ENCODE measurements around the gene DEFB132.

Gene DEFB132

DNA sequence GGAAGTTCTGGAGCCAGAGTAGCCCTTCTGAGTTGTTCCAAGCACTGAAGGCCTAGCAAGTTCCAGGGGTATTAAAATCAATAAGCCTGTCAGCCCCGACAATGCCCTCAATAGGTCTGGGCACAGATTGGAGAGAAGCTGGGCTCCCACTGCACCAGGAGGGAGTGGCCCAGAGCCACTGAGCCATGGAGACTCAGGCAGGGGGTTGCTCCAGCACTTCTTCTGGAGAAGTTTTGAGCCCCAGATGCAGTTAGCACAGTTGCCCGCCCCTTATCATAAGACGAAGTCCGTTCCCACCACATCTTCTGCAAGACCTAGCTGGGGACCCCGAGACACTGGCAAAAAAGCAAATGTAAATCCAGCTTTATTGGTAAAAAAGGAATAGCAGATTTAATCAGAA, 13.0 kb downstream of the DEFB132 start:
- Histone ChIP-seq H3K27me3 (ENCODE audit: insufficient read depth, low read length) (0 out of 2 replicates have a peak, but pooled peaks cover 4% of the 10 kb centered on the region), H3K9me2 (ENCODE audit: low read depth, low read length) (no peaks in the 10 kb centered on the region)

DNA sequence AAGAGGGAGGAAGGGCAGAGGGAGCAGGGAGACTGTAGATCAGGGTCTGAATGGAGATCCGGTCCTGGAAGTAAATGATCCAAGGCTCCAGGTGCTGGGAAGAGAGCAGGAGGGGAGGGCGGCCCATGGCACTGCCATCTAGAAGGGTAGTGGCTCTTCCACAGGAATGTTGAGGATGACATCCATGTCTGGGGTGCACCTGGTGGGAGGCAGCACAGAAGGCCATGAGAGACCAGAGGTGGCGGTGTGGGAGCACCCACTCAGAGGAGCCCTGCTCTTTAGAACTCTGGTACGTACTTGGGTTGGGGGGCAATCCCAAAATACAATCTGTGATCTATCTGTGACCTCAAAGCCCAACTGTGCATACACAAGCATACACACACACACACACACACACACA, 13.5 kb downstream of the DEFB132 start:
- Histone ChIP-seq H3K27me3 (ENCODE audit: insufficient read depth, low read length) (0 out of 2 replicates have a peak, but pooled peaks cover 4% of the 10 kb centered on the region), H2AFZ (ENCODE audit: low read length) (no peak overlapping the region), H3K4me2 (ENCODE audit: low read length) (no peak overlapping the region), H3K9me2 (ENCODE audit: low read depth, low read length) (no peaks in the 10 kb centered on the region), H3K4me3 (ENCODE audit: low read depth, low read length, poor library complexity, severe bottlenecking) (no peak overlapping the region), H3K79me2 (ENCODE audit: insufficient read depth, low read length) (no peaks in the 10 kb centered on the region), H3K36me3 (ENCODE audit: insufficient read depth, low read length) (no peaks in the 10 kb centered on the region; the same call in 1 of the 2 replicates), H3K27ac (ENCODE audit: low read depth, low read length, poor library complexity, severe bottlenecking) (no peak overlapping the region), H4K20me1 (ENCODE audit: insufficient read depth, low read length) (no peaks in the 10 kb centered on the region), H3F3A (ENCODE audit: insufficient read depth, low read length) (no peaks in the 10 kb centered on the region), H3K9ac (ENCODE audit: low read length) (no peak overlapping the region), H3K4me1 (ENCODE audit: insufficient read depth, low read length, severe bottlenecking) (peaks cover 7% of the 10 kb centered on the region), H3K9me3 (ENCODE audit: low read length) (no peaks in the 10 kb centered on the region)
- no peak for TF ChIP-seq CTCF (IDR thresholded peaks at IDR 0.05; ENCODE audit: low read length)
- TF ChIP-seq EZH2 (IDR thresholded peaks at IDR 0.05; ENCODE audit: borderline replicate concordance, low read length) = no peak

More for the DNA sequence above, 13.0 kb downstream of the DEFB132 start:
- Histone ChIP-seq H3K79me2 (ENCODE audit: insufficient read depth, low read length) (no peaks in the 10 kb centered on the region), H3K4me1 (ENCODE audit: insufficient read depth, low read length, severe bottlenecking) (peaks cover 7% of the 10 kb centered on the region), H4K20me1 (ENCODE audit: insufficient read depth, low read length) (no peaks in the 10 kb centered on the region), H3K4me2 (ENCODE audit: low read length) (no peak overlapping the region), H2AFZ (ENCODE audit: low read length) (no peak overlapping the region), H3K9ac (ENCODE audit: low read length) (no peak overlapping the region), H3F3A (ENCODE audit: insufficient read depth, low read length) (no peaks in the 10 kb centered on the region), H3K36me3 (ENCODE audit: insufficient read depth, low read length) (no peaks in the 10 kb centered on the region; the same call in 1 of the 2 replicates), H3K27ac (ENCODE audit: low read depth, low read length, poor library complexity, severe bottlenecking) (no peak overlapping the region), H3K4me3 (ENCODE audit: low read depth, low read length, poor library complexity, severe bottlenecking) (no peak overlapping the region), H3K9me3 (ENCODE audit: low read length) (no peaks in the 10 kb centered on the region)
- TF ChIP-seq EZH2 (IDR thresholded peaks at IDR 0.05; ENCODE audit: borderline replicate concordance, low read length) (no peak), CTCF (IDR thresholded peaks at IDR 0.05; ENCODE audit: low read length) (no peak)

DNA sequence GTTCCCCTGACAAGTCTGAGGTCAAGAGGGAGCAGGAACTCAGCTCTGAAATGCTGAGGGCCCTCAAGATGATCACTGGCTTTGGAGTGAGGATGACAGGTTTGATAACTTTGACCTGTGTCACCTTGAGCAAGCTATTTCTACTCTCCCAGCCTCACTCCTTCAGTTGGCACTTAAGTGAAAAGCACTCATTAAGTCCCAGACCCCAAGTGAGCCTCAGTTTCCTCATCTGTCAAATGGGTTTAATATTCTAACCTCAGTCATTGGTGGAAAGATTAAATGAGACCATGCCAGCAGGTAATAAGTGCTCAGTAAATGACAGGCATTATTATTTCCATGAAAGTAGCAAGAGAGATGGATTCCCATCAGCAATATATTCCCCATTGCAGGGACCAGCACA, 14.0 kb downstream of the DEFB132 start:
- Histone ChIP-seq H3K4me3 (ENCODE audit: low read depth, low read length, poor library complexity, severe bottlenecking) (no peak overlapping the region), H3K9ac (ENCODE audit: low read length) (no peak overlapping the region), H4K20me1 (ENCODE audit: insufficient read depth, low read length) (no peaks in the 10 kb centered on the region), H3K4me2 (ENCODE audit: low read length) (no peak overlapping the region), H3K79me2 (ENCODE audit: insufficient read depth, low read length) (no peaks in the 10 kb centered on the region), H3K9me2 (ENCODE audit: low read depth, low read length) (no peaks in the 10 kb centered on the region), H3F3A (ENCODE audit: insufficient read depth, low read length) (no peaks in the 10 kb centered on the region), H2AFZ (ENCODE audit: low read length) (no peak overlapping the region), H3K27me3 (ENCODE audit: insufficient read depth, low read length) (0 out of 2 replicates have a peak, but pooled peaks cover 4% of the 10 kb centered on the region), H3K36me3 (ENCODE audit: insufficient read depth, low read length) (no peaks in the 10 kb centered on the region; the same call in 1 of the 2 replicates), H3K27ac (ENCODE audit: low read depth, low read length, poor library complexity, severe bottlenecking) (no peak overlapping the region), H3K9me3 (ENCODE audit: low read length) (no peaks in the 10 kb centered on the region), H3K4me1 (ENCODE audit: insufficient read depth, low read length, severe bottlenecking) (peaks cover 3% of the 10 kb centered on the region)
- no peak for TF ChIP-seq EZH2 (IDR thresholded peaks at IDR 0.05; ENCODE audit: borderline replicate concordance, low read length)

DNA sequence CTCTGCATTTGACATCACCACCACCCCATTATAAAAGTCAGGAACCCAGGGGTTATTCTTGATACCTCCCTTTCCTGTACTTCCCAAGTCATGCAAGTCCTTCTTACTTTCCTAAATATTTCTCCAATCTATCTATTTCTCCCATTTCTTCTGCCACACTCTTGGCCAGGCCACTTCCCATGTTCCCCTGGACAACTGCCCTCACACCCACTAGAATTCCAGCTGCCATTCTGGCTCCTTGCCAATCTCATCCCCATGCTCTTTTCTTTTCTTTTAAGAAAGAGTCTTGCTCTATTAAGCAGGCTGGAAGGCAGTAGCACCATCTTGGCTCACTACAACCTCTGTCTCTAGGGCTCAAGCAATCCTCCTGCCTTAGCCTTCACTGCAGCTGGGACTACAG, 15.2 kb downstream of the DEFB132 start:
- H3K27me3 ChIP-seq (ENCODE audit: insufficient read depth, low read length) = 0 out of 2 replicates have a peak, but pooled peaks cover 4% of the 10 kb centered on the region
- no peaks in the 10 kb centered on the region for H3K9me2 ChIP-seq (ENCODE audit: low read depth, low read length)
- no peak overlapping the region for H3K27ac ChIP-seq (ENCODE audit: low read depth, low read length, poor library complexity, severe bottlenecking)
- no peaks in the 10 kb centered on the region; the same call in 1 of the 2 replicates for H3K36me3 ChIP-seq (ENCODE audit: insufficient read depth, low read length)
- H3F3A ChIP-seq (ENCODE audit: insufficient read depth, low read length) = no peaks in the 10 kb centered on the region
- H3K4me2 ChIP-seq (ENCODE audit: low read length) = no peak overlapping the region
- TF ChIP-seq EZH2 (IDR thresholded peaks at IDR 0.05; ENCODE audit: borderline replicate concordance, low read length) = no peak
- no peak for TF ChIP-seq CTCF (IDR thresholded peaks at IDR 0.05; ENCODE audit: low read length)
- H2AFZ ChIP-seq (ENCODE audit: low read length) = no peak overlapping the region
- H3K9ac ChIP-seq (ENCODE audit: low read length) = no peak overlapping the region
- no peaks in the 10 kb centered on the region for H3K9me3 ChIP-seq (ENCODE audit: low read length)
- no peaks in the 10 kb centered on the region for H4K20me1 ChIP-seq (ENCODE audit: insufficient read depth, low read length)
- H3K4me3 ChIP-seq (ENCODE audit: low read depth, low read length, poor library complexity, severe bottlenecking) = no peak overlapping the region
- no peaks in the 10 kb centered on the region for H3K79me2 ChIP-seq (ENCODE audit: insufficient read depth, low read length)
- H3K4me1 ChIP-seq (ENCODE audit: insufficient read depth, low read length, severe bottlenecking) = no peaks in the 10 kb centered on the region
